Thyroid gland (tissue), 4 donors: ENCODE results near the gene WDR59. TPM values are rescaled to one million over a fixed set of nuclear protein-coding genes. Genes with fewer than 3 reads are reported as not detected.

ENCODE experiments used
- DNase-seq, 2 donors: peaks; one replicate each; pipeline ENCODE4 v3.0.0-alpha.2; 2019
- H3K27ac ChIP-seq, 3 donors: fragments of 200-600 bp; sonication (generic); 1 replicate in 2 of 3; 2 replicates in 1 of 3; pipeline ENCODE4 v1.5.1; 2016 to 2019; ENCODE audit warnings: mild to moderate bottlenecking in 1 of 3, moderate library complexity in 1 of 3
- H3K27me3 ChIP-seq: fragments of 200-600 bp; sonication (generic); one replicate; pipeline ENCODE4 v1.5.1; 2019
- H3K36me3 ChIP-seq, 2 donors: fragments of 200-600 bp; sonication (generic); one replicate each; pipeline ENCODE4 v1.5.1; 2016 to 2019
- H3K4me1 ChIP-seq, 2 donors: fragments of 200-600 bp; sonication (generic); one replicate each; pipeline ENCODE4 v1.5.1; 2017 to 2019
- H3K4me3 ChIP-seq, 3 donors: fragments of 200-600 bp; sonication (generic); replicated peaks in 1 of 3; 1 replicate in 2 of 3; 2 replicates in 1 of 3; pipeline ENCODE4 v1.5.1; 2016; ENCODE audit warnings: mild to moderate bottlenecking in 1 of 3
- H3K9me3 ChIP-seq: fragments of 200-600 bp; sonication (generic); one replicate; pipeline ENCODE4 v1.5.1; 2017
- POLR2A ChIP-seq, 2 donors: fragments of 450-650 bp; IDR thresholded peaks; one replicate each; pipeline ENCODE4 v1.6.1; 2017; ENCODE audit warnings: antibody characterized with exemption in 2 of 2, mild to moderate bottlenecking in 2 of 2, moderate library complexity in 1 of 2
- whole genome bisulfite sequencing, 2 donors: methylation state at CpG; one replicate each; pipeline ENCODE4 v1.1.5; 2017; 5-methylcytosine and 5-hydroxymethylcytosine counted together
- intact Hi-C: fragments of 100-400 bp; cut with DNase I; formaldehyde crosslinking; loops from one replicate; pipeline ENCODE4 v1.15.1; 2023
- total RNA-seq, 4 donors: library from RNA; depleted of rRNA; stranded (reverse); fragments of >200 nt; gene quantifications; one replicate each; pipeline ENCODE4 v1.2.3, GENCODE V29; 2016
- TF ChIP-seq, protein P1 (sequence below), 6 experiments: fragments of 200-600 bp in 3 of 6; fragments of 450-650 bp in 3 of 6; sonication (generic) in 3 of 6; IDR thresholded peaks; one replicate each; pipeline ENCODE4 v1.5.1; 2016 to 2019; ENCODE audit warnings: antibody characterized with exemption in 6 of 6, mild to moderate bottlenecking in 2 of 6, inconsistent platforms in 1 of 6, moderate library complexity in 1 of 6

WDR59 gene
- total RNA-seq, 4 donors from 2014 or later, result 40.2 to 55.8 (median 46.9) TPM

DNA sequence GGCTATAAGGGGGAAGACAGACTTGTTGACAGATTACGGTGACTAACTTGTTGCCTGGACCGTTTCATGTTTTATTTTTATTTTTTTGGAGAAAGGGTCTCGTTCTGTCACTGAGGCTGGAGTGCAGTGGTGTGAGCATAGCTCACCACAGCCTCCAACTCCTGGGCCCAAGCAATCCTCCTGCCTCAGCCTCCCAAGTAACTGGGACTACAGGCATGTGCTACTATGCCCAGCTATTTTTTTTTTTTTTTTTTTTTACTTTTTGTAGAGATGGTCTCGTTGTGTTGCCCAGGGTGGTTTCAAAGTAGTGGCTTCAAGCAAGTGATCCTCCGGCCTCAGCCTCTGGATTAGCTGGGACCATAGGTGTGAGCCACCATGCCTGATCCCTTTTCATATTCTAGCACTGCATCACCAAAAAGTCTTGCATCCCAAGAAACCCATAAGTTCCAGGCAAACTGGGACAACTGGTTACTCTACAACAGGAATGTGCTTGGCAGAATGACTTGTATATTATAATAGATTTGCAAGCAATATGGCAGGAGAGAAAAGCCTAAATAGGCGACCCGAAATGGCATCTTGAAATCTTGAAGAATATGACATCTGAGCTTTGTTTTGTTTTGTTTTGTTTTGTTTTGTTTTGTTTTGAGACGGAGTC, 2.2 kb upstream of the WDR59 start:
- intact Hi-C loops, result no loop called here
- WGBS, 2 donors, result 78 to 84% methylated on average over 8 of the region's 8 CpGs
- Histone ChIP-seq H3K4me3 (no peak overlapping the region), H3K4me1 (peaks cover 18 to 19% of the 10 kb centered on the region in 2 donors), H3K27ac (no peak overlapping the region), H3K27me3 (no peaks in the 10 kb centered on the region), H3K9me3 (no peaks in the 10 kb centered on the region), H3K36me3 (no peaks in the 10 kb centered on the region)
- TF ChIP-seq POLR2A (IDR thresholded peaks at IDR 0.05), result no peak
- TF ChIP-seq, protein P1, sequence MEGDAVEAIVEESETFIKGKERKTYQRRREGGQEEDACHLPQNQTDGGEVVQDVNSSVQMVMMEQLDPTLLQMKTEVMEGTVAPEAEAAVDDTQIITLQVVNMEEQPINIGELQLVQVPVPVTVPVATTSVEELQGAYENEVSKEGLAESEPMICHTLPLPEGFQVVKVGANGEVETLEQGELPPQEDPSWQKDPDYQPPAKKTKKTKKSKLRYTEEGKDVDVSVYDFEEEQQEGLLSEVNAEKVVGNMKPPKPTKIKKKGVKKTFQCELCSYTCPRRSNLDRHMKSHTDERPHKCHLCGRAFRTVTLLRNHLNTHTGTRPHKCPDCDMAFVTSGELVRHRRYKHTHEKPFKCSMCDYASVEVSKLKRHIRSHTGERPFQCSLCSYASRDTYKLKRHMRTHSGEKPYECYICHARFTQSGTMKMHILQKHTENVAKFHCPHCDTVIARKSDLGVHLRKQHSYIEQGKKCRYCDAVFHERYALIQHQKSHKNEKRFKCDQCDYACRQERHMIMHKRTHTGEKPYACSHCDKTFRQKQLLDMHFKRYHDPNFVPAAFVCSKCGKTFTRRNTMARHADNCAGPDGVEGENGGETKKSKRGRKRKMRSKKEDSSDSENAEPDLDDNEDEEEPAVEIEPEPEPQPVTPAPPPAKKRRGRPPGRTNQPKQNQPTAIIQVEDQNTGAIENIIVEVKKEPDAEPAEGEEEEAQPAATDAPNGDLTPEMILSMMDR (IDR thresholded peaks at IDR 0.05), result no peak
- DNase-seq, result no peak

DNA sequence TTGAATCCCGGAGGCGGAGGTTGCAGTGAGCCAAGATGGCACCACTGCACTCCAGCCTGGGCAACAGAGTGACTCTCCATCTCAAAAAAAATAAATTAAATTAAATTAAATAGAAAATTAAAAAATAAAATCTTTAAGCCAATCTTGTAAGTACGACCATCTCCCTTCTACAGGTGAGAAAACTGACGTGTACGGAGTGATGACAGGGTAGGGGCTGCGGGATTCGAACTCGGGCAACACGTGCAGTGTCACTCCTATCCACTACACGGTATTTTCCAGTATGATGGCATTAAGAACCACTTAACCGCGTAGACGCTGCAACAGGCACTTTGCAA, 762 bp downstream of the WDR59 start:
- Histone ChIP-seq H3K27ac (no peak overlapping the region), H3K9me3 (no peaks in the 10 kb centered on the region), H3K27me3 (no peaks in the 10 kb centered on the region), H3K4me1 (peaks cover 14 to 16% of the 10 kb centered on the region in 2 donors), H3K36me3 (no peaks in the 10 kb centered on the region), H3K4me3 (peak overlapping the region; percentile 85 to 90 (median 88))
- no peak for DNase-seq
- TF ChIP-seq, protein P1 (IDR thresholded peaks at IDR 0.05), result no peak
- no peak for TF ChIP-seq POLR2A (IDR thresholded peaks at IDR 0.05)
- intact Hi-C loops, result no loop called here
- WGBS, 2 donors, result 29% methylated on average over 12 of the region's 13 CpGs

DNA sequence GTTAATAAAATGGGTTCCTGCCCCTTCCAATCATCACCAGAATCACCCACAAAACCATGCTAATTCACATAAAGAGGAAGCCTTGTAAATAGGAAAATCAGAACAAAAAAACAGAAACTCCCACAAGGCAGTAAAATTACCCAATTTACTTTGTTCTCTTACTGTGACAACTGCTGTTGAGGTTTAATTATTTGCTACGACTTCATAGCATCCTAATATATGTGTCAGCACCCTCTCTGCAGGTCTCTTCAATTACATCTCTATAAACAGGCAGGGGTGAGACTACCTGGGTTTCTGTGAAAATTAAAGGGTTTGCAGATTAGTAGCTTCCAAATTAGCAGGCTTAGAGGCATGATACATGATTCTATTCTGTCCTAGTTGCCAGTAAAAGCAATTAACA, 2.7 kb downstream of the WDR59 start:
- Histone ChIP-seq H3K4me1 (peaks cover 10 to 14% of the 10 kb centered on the region in 2 donors), H3K9me3 (no peaks in the 10 kb centered on the region), H3K27me3 (no peaks in the 10 kb centered on the region), H3K4me3 (no peak overlapping the region), H3K27ac (no peak overlapping the region), H3K36me3 (no peaks in the 10 kb centered on the region)
- TF ChIP-seq POLR2A (IDR thresholded peaks at IDR 0.05), result no peak
- DNase-seq, result no peak
- intact Hi-C loops, result no loop called here
- 85 to 92% methylated on average over 1 of the region's 1 CpG for WGBS, 2 donors

DNA sequence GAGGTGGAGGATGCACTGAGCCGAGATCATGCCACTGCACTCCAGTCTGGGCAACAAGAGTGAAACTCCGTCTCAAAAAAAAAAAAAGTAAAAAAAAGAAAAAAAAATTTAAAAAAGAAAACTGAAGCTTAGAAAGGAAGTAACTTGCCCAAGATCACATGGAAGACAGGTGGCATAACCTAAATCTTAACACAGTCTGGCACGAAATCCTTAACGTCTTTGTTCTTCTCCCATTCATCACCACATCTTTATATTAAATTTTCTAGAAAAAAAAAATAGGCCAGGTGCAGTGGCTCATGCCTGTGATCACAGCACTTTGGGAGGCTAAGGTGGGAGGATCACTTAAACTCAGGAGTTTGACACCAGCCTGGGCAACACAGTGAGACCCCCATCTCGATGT, 9.3 kb downstream of the WDR59 start:
- H3K4me1 ChIP-seq, result no peaks in the 10 kb centered on the region
- H3K27me3 ChIP-seq, result no peaks in the 10 kb centered on the region
- no peak overlapping the region for H3K4me3 ChIP-seq
- intact Hi-C loops, result no loop called here
- no peak for DNase-seq
- H3K36me3 ChIP-seq, result peaks cover 0 to 5% of the 10 kb centered on the region in 2 donors
- no peaks in the 10 kb centered on the region for H3K9me3 ChIP-seq
- no peak overlapping the region for H3K27ac ChIP-seq
- 81 to 95% methylated on average over 5 of the region's 5 CpGs for WGBS, 2 donors
- TF ChIP-seq, protein P1 (IDR thresholded peaks at IDR 0.05), result no peak
- no peak for TF ChIP-seq POLR2A (IDR thresholded peaks at IDR 0.05)

DNA sequence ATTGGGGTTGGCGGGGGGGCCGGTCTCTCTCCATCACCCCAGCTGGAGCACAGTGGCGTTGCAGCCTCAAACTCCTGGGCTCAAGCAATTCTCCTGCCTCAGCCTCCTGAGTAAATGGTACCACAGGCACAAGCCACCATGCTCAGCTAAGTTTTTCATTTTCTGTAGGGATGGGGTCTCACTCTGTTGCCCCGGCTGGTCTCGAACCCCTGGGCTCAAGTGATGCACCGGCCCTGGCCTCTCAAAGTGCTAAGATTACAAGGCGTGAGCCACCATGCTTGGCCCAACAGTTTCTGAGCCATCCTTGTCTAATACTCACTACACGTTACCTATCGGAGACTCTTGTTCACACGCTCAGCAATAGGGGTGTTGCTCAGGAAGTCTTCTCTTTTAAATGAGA, 11.6 kb downstream of the WDR59 start:
- 96 to 97% methylated on average over 10 of the region's 10 CpGs for WGBS, 2 donors
- intact Hi-C loops, result no loop called here
- H3K36me3 ChIP-seq, result peaks cover 0 to 5% of the 10 kb centered on the region in 2 donors
- H3K9me3 ChIP-seq, result no peaks in the 10 kb centered on the region
- no peak for TF ChIP-seq POLR2A (IDR thresholded peaks at IDR 0.05)
- TF ChIP-seq, protein P1 (IDR thresholded peaks at IDR 0.05), result no peak
- H3K4me1 ChIP-seq, result no peaks in the 10 kb centered on the region
- no peak overlapping the region for H3K27ac ChIP-seq
- H3K27me3 ChIP-seq, result no peaks in the 10 kb centered on the region
- no peak overlapping the region for H3K4me3 ChIP-seq
- DNase-seq, result no peak
